Measurements from ENCODE around the gene VWA3A.
"Not testable (repeated sequence)": the region's sequence is repeated elsewhere in the genome, so short reads cannot be mapped to it uniquely, and the experiment has no call there.

Gene VWA3A, protein sequence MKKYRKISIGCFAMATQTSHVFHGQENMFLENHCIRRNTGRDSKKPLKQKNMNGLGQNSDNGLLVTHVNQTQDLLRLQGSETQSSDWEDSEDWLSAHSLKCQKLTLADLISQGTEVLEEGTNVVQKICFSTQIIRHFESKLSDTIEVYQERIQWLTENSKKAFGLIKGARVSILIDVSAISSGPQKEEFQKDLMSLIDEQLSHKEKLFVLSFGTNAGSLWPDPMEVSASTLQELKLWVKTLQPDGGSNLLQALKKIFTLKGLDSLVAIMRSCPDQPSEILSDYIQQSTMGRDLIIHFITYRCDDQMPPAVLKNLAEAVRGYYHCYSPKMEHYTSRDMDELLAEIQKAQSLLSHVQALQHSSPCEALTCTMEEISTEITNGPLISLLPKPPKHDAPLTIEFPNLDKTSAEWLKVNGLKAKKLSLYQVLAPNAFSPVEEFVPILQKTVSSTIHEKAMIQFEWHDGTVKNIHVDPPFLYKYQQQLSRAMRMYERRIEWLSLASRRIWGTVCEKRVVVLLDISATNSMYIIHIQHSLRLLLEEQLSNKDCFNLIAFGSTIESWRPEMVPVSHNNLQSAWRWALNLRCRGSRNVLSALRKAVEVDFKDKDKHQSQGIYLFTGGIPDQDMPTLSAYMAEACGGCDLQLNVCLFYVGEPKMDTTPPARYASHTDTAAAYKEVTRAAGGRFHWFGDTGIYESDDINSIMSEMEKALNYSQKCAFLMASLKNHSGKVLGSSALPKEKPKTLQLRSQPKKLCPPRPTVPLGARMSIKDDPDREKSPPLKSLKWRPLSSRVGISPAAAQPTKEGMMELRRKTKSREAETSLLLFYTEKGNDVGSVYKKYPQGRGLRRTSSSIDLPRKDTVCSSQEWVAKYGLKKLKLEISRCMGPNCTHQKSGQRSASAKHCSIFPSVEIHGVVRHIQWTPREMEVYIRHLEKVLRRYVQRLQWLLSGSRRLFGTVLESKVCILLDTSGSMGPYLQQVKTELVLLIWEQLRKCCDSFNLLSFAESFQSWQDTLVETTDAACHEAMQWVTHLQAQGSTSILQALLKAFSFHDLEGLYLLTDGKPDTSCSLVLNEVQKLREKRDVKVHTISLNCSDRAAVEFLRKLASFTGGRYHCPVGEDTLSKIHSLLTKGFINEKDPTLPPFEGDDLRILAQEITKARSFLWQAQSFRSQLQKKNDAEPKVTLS

DNA sequence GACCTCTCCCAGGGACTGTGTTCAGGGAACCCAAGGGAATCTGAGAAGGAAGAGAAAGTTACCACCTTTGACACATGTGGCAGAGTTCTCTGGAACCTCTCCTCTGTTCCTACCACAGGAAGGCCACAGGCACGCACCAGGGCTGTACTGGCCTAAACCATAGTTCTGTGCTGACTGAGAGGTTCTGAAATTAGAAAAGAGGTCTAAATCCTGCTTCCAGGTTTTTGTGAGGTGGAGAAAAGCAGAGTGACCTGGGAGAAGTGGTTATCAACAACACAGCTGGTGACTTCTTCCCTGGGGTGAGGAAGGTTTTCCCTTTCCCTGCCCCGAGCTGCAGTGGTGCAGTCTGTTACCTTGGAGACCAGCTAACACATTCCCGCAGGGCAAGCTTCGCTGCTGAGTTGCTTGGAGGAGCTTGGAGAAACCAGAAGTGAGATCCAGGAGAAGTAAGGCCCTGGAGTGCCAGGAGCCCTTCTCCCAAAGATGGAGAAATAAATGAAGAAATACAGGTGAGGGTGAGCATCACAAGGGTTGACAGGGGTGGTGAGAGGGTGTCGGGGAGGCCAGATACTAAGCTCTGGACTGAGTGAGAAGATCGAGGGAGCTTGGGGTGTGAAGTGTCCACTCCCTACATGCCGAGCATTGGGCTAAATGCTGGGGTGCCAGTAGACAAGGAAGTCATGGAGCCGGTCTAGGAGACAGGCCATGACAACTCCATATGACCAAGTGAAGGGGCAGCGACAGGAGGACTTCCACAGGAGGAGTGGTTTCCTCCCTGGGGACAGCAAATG lies at the start of gene VWA3A:
Gene VWA3A, plus strand, starts transcription at position 399 of the 791 bp plus-strand sequence. Its CDS starts 97 bp downstream, at position 496.
- DNase-seq (ENCODE audit: low read depth, low spot score): no peak

DNA sequence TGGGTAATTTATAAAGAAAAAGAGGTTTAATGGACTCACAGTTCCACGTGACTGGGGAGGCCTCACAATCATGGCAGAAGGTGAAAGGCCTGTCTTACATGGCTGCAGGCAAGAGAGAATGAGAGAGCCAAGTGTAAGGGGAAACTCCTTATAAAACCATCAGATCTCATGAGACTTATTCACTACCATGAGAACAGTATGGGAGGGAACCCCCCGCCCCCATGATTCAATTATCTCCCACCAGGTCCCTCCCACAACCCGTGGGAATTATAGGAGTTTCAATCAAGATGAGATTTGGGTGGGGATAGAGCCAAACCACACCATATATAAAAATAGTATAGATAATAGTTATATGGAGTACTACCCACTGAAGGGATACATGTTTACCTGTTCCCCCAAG lies 48.5 kb upstream of the VWA3A start:
- not testable (repeated sequence) for DNase-seq (ENCODE audit: low read depth, low spot score)

DNA sequence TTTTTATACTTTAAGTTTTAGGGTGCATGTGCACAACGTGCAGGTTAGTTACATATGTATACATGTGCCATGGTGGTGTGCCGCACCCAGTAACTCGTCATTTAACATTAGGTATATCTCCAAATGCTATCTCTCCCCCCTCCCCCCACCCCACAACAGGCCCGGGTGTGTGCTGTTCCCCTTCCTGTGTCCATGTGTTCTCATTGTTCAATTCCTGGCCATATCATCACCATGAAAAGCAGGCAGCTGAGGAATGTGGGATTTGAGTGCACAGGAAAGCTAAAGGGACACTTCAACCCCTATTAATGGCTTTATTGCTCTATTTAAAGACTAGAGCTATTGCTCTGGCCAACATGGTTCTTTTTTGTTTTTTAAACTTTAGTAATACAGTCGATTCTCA lies 46.5 kb upstream of the VWA3A start:
- DNase-seq (ENCODE audit: low read depth, low spot score): not testable (repeated sequence)

DNA sequence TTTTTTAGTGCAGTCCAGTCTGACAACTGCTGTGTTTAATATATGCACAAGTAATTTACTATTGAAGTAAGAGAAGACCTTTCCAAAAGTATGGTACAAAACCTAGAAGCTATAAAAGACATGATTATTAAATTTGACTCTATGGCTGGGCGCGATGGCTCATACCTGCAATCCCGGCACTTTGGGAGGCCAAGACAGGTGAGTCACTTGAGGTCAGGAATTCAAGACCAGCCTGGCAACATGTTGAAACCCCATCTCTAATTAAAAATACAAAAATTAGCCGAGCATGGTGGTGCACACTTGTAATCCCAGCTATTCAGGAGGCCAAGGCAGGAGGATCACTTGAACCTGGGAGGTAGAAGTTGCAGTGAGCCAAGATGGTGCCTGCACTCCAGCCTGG lies 41.4 kb upstream of the VWA3A start:
- DNase-seq (ENCODE audit: low read depth, low spot score): no peak

DNA sequence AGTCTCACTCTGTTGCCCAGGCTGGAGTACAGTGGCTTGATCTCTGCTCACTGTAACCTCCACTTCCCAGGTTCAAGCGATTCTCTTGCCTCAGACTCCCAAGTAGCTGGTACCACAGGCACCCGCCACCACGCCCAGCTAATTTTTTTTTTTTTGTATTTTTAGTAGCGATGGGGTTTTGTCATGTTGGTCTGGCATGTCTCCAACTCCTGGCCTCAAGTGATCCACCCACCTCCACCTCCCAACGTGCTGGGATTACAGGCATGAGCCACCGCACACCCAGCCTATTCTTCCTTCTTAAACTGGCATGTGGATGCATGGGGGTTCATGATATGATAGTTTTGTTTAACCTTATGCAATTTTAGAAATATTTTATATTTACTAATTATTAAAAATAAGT lies 39.4 kb upstream of the VWA3A start:
- no peak for DNase-seq (ENCODE audit: low read depth, low spot score)

DNA sequence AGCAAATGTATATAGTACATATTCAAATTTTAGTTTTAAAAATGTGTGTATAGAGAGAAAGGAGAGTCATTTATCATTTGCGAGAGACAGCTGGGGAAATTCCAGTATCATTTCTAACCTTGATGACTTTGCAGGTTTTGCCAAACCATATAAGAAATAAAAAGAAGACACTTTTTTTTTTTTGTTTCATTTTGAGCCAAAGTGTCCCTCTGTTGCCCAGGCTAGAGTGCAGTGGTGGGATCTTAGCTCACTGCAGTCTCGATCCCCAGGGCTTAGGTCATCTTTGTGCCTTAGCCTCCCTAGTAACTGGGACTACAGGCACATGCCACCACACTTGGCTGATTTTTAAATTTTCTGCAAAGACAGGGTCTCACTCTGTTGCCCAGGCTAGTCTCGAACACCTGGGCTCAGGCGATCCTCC lies 38.4 kb upstream of the VWA3A start:
- no peak for DNase-seq (ENCODE audit: low read depth, low spot score)

DNA sequence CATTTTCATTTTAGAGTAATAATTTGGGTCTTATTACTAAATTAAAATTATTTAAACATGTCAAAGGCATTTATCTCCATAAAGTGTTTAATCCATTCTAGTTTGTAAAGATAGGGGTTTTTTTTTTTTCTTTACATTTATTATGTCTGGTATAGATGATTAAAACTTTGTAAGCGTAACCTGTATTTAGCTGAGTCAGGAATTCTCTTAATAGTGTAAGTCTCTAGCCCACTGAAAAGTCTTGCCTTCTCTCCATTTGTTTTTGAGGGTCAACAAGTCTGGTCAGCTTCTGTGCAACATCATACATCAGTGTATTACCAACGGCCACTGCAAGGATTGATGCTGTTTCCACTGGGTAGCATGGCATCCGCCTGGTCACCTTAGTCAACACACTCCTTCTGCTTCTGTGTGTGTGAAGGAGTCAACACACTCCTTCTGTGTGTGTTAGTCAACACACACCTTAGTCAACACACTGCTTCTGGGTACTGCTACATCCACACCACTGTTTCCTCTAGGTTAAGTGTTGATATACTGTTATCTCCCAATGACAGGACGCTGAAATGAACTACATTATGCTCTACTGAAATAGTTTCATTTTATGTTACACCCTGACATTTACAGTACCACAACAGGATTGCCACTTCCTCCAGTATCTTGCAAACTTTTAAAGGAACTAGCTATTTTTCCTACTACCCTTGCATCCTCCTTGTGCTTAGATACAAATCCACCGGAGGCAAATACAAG lies 37.3 kb upstream of the VWA3A start:
- no peak for DNase-seq (ENCODE audit: low read depth, low spot score)

DNA sequence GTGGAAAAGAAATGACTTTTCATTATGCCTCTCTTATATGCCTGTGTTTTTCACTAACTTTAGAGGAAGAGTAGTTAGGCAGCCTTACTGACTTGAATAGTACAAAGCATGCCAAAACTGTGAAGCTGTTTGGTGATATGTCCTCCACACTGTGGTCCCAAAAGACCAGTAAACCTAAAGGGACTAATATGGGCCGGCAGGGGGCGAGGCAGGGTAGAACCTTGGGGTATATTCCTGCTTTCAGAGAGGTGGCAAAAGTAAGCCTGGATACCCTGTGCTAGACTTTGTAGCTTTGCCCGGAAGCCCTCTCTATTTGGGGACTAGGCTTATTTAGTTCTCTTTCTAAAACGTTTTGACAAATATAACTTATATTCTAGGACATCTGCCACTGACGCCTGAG lies 36.5 kb upstream of the VWA3A start:
- no peak for DNase-seq (ENCODE audit: low read depth, low spot score)

DNA sequence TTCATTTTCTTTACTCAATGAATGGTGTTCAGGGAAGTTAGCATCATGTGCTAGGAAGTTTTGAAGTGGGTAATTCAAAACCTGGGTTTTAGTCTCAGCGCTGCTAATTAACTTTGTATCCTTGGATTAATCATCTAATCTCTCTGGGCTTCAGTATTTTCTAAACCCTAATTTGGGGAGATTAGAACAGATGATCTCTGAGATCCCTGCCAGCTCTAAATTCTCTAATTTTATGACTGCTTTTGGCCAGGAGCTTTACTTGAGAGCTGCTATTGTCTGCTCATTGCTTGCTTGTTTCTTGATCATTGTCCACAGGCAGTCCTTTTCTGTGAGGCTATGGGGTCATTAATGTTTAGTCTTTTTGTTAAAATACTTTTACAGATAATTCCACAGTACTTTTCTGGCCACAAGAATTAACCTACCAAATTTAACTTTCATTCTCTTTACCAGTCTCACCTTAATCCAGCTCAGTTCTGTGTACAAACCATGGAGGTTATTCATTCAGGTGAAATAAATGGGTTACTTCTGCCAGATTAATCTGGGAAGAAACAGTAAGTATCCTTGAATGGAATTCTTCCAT lies 28.4 kb upstream of the VWA3A start:
- no peak for DNase-seq (ENCODE audit: low read depth, low spot score)

DNA sequence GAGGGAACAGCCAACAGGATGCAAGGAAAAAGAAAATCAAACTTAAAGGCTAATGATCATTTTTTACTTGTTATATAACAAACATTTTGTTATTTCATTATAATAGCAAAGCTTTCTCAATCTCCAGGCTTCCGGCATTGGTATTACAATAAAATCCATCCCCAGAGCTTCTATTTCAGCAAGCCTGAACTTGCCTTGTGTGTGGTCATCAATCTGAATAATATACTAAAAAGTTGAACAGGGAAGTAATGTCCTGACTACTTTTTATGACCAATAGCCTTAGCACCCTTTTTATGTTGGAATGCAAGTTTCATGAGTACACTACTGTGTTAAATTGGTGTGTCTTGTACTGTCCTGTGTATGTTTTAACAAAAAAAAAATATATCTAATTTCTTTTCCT lies 27.1 kb upstream of the VWA3A start:
- DNase-seq (ENCODE audit: low read depth, low spot score): no peak

DNA sequence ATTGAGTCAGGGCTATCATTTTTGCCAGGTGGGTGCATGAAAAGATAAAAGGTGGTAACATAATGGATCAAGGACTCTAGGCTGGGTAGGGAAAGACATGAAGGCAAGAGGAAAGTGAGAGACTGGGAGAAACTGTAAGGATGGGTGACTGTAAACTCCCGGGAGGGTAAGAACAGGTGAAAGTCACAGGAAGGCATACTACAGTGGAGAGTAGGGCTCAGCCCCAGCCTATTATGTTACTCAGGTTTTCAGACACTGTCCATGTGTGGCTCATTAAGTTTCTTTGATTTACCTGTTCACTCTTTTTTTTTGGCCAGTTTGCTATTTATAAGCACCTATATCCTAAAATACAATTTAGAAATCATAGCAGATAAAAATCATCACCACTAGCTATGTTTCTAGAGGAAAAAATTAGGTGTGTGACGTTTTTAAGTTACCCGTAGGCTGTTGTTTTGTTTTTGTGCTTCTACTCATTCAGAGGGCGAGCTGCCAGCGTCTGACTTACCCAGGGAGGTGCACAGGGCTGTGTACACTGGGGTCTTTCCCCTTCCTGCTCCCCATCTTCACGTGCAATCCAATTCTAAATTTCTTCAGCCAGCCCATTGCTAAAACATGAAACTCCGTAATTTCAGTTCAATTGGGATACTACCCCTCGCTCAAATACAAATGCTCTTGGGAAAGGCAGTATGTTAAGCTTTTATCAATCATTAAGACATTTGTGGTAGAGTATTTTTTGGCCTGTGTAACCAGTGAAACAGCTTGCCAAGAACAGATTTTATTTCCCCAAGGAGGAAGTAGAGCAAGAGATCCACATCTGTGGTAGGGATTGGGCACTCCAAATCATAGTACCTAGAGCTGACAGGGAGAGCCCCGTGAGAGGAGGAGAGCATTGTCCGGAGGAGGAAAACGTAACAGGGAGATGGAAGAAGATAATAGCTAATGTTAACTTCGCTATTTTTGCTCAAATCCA lies 21.7 kb upstream of the VWA3A start:
- no peak for DNase-seq (ENCODE audit: low read depth, low spot score)

DNA sequence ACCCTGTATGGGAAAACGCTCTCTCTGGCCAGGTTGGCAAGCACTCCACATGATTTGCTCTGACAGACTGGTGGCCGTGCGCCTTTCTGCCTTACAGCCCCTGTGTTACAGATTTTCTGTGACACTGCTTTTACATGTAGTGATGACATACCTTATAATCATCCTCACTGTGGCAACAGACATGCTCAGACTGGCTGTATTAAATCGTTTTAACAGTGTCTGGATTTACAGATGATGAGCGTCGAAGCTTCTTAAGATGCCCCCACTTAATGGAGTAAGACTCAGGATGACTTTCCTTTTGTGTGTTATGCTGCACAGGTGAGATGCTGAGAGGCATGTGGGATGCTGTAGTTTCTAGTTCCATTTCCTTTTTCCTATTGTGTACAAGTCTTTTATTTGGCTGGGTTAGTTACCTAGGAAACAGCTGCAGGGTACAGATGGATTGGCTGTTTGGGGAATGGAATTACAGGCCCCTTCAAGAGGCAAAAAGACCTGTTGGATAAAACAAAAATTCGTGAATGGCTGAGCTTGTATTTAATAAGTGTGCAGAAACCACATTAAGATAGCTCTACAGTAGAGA lies 20.9 kb upstream of the VWA3A start:
- DNase-seq (ENCODE audit: low read depth, low spot score): no peak

DNA sequence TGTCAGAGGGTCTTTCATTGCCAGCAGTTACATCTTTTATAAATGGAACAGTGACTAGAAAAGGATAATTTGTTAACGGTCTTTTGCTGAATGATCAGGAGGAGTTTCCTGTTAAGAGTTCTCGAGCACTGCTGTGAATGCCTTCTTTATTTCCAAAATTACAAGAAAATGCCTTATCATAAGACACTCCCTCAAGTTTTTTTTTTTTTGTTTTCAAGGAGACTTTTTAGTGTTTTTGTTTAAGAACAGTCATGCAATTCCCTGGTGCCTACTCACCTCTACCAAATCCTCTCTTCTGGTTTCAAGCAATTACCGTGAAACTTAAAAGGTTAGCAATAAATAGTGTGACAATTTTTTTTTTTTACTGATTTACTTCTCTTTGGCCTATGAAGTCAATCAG lies 19.0 kb upstream of the VWA3A start:
- no peak for DNase-seq (ENCODE audit: low read depth, low spot score)

DNA sequence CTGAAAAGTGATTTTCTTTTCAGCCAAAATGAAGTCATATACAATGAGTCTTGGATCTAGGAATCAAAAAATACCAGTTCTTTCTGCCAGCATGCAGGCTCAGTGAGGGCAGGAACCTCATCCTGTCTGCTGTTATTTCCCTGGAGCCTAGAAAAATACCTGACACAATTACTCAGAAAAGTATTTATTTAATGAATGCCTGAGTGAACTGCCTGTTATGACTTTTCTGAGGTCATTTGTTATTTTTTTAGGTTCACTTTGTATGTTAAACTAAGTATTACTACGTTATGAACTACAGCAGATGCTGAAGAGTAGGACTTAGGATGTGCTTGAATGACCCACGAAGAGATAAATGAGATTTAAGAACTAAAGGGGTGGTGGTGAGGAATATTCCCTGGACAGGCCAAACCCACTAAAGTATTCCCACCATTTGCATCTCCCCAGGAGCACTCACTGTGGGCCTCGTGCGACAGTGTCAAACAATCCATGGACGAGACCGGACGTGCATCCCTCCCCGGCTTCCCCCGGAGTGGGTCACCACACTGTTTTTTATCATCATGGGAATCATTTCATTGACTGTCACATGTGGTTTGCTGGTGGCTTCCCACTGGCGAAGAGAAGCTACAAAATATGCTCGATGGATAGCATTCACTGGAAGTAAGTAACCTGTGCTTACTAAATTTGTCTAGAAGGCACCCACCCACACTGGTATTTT lies 17.1 kb upstream of the VWA3A start:
- DNase-seq (ENCODE audit: low read depth, low spot score): no peak

DNA sequence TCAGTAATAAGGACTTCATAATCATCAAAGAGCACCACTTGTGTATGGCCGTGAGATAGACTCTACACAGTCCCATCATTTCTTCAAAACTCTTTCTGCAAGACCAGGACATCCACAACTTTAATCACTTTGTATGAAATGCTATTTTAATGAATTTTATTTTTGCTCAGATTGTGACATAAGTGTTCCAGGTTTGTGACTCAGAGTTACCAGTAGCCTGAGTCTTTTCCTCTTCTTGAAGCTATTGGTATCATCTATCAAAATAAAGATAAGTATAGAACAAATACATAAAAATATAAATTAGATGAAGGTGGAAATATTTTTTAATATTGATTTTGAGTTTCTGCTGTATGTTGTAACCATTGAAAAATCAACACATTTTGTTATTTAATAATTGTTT lies 16.6 kb upstream of the VWA3A start:
- no peak for DNase-seq (ENCODE audit: low read depth, low spot score)

DNA sequence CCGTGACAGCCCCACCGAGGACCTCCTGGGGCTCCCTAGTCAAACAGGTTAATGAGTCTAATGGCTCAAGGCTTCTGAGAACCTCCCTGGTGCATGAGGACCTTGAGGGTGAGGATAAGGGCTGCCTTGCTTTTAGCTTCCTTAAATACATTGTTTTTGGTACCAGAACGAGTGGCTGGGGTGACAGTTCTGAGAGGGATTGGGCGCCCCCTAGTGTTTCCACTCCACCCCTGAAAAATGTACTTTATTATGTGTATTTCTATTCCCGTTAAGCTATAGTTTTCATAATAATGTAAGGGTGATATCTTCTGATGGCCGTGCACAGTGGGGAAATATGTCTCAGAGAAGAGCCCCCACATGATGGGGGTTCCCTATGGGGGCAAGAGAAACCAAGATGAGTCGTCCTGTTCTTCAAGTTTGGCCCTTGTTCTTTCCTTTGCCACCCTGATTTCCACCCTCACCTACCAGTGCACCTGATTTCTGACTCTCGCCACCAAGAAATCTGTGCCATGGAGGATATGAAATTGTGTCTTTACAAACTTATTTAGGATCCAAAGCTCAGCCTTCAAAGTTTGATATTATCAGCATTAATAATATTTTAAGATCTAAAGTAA lies 14.5 kb upstream of the VWA3A start:
- peak; percentile 41 for DNase-seq (ENCODE audit: low read depth, low spot score)

DNA sequence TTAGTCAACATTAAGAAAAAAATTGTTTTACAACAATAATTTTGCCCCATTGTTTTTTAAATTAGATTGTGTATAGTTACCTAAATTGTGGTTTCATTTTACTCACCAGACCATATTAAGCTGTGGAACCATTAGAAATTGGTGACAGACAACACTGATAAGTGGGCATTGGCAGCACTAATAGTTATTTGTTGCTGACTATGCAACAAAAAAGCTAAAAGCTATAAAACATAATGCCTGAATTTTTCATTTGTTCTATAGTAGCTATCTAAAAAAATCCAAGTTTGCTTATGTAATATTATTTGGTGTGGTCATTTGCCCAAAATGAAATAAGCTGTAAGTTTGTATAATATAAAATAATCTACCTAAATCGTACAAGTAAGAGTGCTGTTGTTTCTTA lies 13.7 kb upstream of the VWA3A start:
- no peak for DNase-seq (ENCODE audit: low read depth, low spot score)

DNA sequence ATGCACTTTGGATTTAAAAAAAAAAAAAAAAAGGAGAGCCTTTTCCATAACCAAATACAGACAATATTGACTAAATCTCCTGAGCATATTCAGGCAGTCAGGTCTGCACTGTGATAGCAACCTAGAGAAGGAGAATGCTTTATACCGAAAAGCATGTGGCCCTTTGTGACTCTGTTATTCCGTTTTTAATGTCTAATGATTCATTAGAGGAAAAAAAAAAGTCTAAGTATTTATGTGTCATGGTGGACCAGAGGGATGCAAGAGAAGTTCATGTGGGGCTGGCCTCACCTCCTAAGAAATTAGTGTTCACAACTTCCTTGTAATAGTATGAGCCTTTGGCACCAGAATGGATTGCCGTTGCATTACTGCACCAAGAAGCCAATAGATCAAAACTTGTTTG lies 11.3 kb upstream of the VWA3A start:
- DNase-seq (ENCODE audit: low read depth, low spot score): no peak

Measured in activated naive CD8-positive, alpha-beta T cell treated with anti-CD3 and anti-CD28 coated beads, Interleukin-2, amount 50 U/mL, for 16 hours (primary cell).